DND-41 (cell line): ENCODE data around the gene CHTF8.

Experiments used
- ATAC-seq: fragments of 200-7000 bp; cut with Tn5 transposase; 3 replicates; pipeline ENCODE4 v1.9.1; 2021; ENCODE audit warnings: low read depth; ENCODE audit not compliant: insufficient read depth
- DNase-seq: peaks from one replicate; pipeline ENCODE4 v3.0.0-alpha.2; 2020
- H2AFZ ChIP-seq: 2 replicates; pipeline ENCODE4 v1.6.0; 2012; ENCODE audit warnings: low read depth, low read length
- H3K27ac ChIP-seq: 2 replicates; pipeline ENCODE4 v1.5.1; 2012; ENCODE audit warnings: low read length, inconsistent platforms
- H3K27me3 ChIP-seq: fragments of 200-600 bp; sonication (generic); 2 replicates; pipeline ENCODE4 v1.6.0; 2012; ENCODE audit warnings: low read length, mild to moderate bottlenecking, inconsistent platforms; ENCODE audit not compliant: insufficient read depth, poor library complexity
- H3K36me3 ChIP-seq: 2 replicates; pipeline ENCODE4 v1.5.1; 2012; ENCODE audit warnings: low read length, inconsistent platforms; ENCODE audit not compliant: insufficient read depth
- H3K4me1 ChIP-seq: 2 replicates; pipeline ENCODE4 v1.5.1; 2012; ENCODE audit warnings: mild to moderate bottlenecking, low read length; ENCODE audit not compliant: insufficient read depth
- H3K4me2 ChIP-seq: 2 replicates; pipeline ENCODE4 v1.6.0; 2012; ENCODE audit warnings: mild to moderate bottlenecking, moderate library complexity, low read length, inconsistent platforms; ENCODE audit not compliant: insufficient read depth
- H3K4me3 ChIP-seq, 2 experiments: fragments of 200-600 bp in 1 of 2; shearing (Covaris generic) in 1 of 2; 2 replicates each; pipeline ENCODE4 v1.5.1; 2012 to 2016; ENCODE audit warnings: inconsistent platforms in 2 of 2, low read length in 2 of 2, mild to moderate bottlenecking in 2 of 2, low read depth in 1 of 2, moderate library complexity in 1 of 2
- H3K79me2 ChIP-seq: 2 replicates; pipeline ENCODE4 v1.6.0; 2012; ENCODE audit warnings: low read length, inconsistent platforms; ENCODE audit not compliant: insufficient read depth
- H3K9ac ChIP-seq: 2 replicates; pipeline ENCODE4 v1.6.0; 2012; ENCODE audit warnings: low read depth, mild to moderate bottlenecking, inconsistent platforms, low read length, moderate library complexity
- H3K9me3 ChIP-seq: 2 replicates; pipeline ENCODE4 v1.5.1; 2012; ENCODE audit warnings: low read length, moderate library complexity, mild to moderate bottlenecking, inconsistent platforms; ENCODE audit not compliant: insufficient read depth, severe bottlenecking
- H4K20me1 ChIP-seq: 2 replicates; pipeline ENCODE4 v1.6.0; 2012; ENCODE audit warnings: low read length; ENCODE audit not compliant: insufficient read depth
- CTCF ChIP-seq: IDR thresholded peaks from 2 replicates; pipeline ENCODE4 v1.5.1; 2012; ENCODE audit warnings: borderline replicate concordance, low read length, moderate library complexity, mild to moderate bottlenecking; ENCODE audit not compliant: poor library complexity, severe bottlenecking; ENCODE audit errors: extremely low read depth
- EZH2 ChIP-seq: IDR thresholded peaks from 3 replicates; pipeline ENCODE4 v1.6.1; 2012; ENCODE audit warnings: borderline replicate concordance, low read depth, mild to moderate bottlenecking, moderate library complexity, low read length, inconsistent platforms; ENCODE audit not compliant: severe bottlenecking

The CHTF8 gene

GRCh38 chr16:69169051-69169450 lies 36.7 kb upstream of the CHTF8 start:
- Histone ChIP-seq H4K20me1 (no peaks in the 10 kb centered on the region), H3K27me3 (no peaks in the 10 kb centered on the region), H3K9ac (no peak overlapping the region), H3K4me3 (no peak overlapping the region), H3K9me3 (no peaks in the 10 kb centered on the region), H2AFZ (no peak overlapping the region), H3K4me2 (no peak overlapping the region), H3K79me2 (no peaks in the 10 kb centered on the region), H3K36me3 (peaks cover 67% of the 10 kb centered on the region), H3K27ac (no peak overlapping the region), H3K4me1 (no peaks in the 10 kb centered on the region)
- TF ChIP-seq EZH2, result no peak
- TF ChIP-seq CTCF, result no peak
- ATAC-seq (no peak), DNase-seq (no peak)

DNA sequence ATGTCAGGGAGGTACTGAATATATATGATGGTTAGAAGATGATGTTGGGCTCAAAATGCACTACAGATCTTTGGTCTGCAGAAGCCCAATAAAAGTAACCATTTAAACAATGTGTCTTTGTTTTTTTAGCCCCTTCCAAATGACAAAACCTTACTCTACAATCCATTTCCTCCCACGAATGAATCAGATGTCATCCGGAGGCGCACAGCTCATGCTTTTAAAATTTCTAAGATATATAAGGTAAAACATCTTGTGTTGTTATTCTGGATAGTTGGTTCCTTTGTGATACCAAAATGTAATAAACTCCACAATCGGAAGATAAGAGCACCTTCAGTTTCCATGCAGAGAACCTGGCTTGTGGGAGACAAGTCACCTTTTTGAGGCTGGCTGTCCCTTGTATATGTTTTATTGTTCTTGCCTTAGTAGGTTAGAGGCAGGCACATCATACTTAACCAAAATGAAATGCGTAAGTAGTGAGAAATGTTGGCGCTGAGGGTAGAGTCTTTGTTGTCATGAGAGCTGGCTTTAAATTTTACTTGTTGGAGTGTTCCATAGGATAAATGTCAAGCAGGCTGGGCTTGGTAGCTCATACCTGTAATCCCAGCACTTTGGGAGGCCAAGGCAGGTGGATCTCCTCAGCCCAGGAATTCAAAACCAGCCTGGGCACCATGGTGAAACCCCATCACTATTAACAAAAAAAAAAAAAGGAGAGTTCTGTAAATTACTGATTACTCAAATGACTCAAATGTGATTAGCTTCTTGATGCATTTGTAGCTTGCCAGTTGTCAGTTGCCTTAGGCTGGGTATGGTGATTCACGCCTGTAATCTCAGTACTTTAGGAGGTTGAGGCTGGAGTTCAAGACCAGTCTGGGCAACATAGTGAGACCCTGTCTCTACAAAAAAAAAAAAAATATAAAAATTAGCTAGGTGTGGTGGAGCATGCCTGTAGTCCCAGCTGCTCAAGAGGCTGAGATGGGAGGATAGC lies 34.9 kb upstream of the CHTF8 start:
- no peak for ATAC-seq
- H3K4me3 ChIP-seq, result no peak overlapping the region
- H3K36me3 ChIP-seq, result peaks cover 78% of the 10 kb centered on the region

GRCh38 chr16:69166221-69166833 lies 33.9 kb upstream of the CHTF8 start:
- no peak for ATAC-seq
- Histone ChIP-seq H4K20me1 (no peaks in the 10 kb centered on the region), H3K4me1 (no peaks in the 10 kb centered on the region), H2AFZ (no peak overlapping the region), H3K4me2 (no peak overlapping the region), H3K9me3 (no peaks in the 10 kb centered on the region), H3K27ac (no peak overlapping the region), H3K9ac (no peak overlapping the region), H3K4me3 (no peak overlapping the region), H3K27me3 (no peaks in the 10 kb centered on the region), H3K79me2 (no peaks in the 10 kb centered on the region), H3K36me3 (peaks cover 85% of the 10 kb centered on the region)
- TF ChIP-seq EZH2 (no peak), CTCF (no peak)
- DNase-seq, result no peak

More for the DNA sequence above, 34.9 kb upstream of the CHTF8 start:
- H3K9ac ChIP-seq, result no peak overlapping the region
- TF ChIP-seq EZH2 (no peak), CTCF (no peak)
- H3K4me1 ChIP-seq, result no peaks in the 10 kb centered on the region
- H3K4me2 ChIP-seq, result no peak overlapping the region
- H3K79me2 ChIP-seq, result no peaks in the 10 kb centered on the region
- H3K9me3 ChIP-seq, result no peaks in the 10 kb centered on the region
- H3K27ac ChIP-seq, result no peak overlapping the region
- no peak for DNase-seq
- no peaks in the 10 kb centered on the region for H4K20me1 ChIP-seq
- no peaks in the 10 kb centered on the region for H3K27me3 ChIP-seq
- no peak overlapping the region for H2AFZ ChIP-seq
